Ramos (cell line): ENCODE results near the gene PPFIA3.

Source experiments
- in situ Hi-C: fragments of 300-500 bp; cut with MboI; formaldehyde crosslinking; loops from one replicate; pipeline ENCODE4 v1.14.3; 2022; ENCODE audit warnings: low sequenced_read_pairs; ENCODE audit not compliant: unreplicated experiment

Gene PPFIA3

GRCh38 chr19:49148044-49148682 lies 28.8 kb downstream of the PPFIA3 start:
- in situ Hi-C loops: no loop called here

- in situ Hi-C loops: no loop called here
Measured at GRCh38 chr19:49148784-49149651, 29.7 kb downstream of the PPFIA3 start.

- in situ Hi-C loops: no loop called here
Measured at GRCh38 chr19:49149652-49150105, 30.3 kb downstream of the PPFIA3 start.

GRCh38 chr19:49150106-49150943 lies 31.0 kb downstream of the PPFIA3 start:
- in situ Hi-C loops: no loop called here

GRCh38 chr19:49150944-49151243 lies 31.6 kb downstream of the PPFIA3 start:
- in situ Hi-C loops: no loop called here

- in situ Hi-C loops: no loop called here
Measured at GRCh38 chr19:49151267-49152118, 32.1 kb downstream of the PPFIA3 start.

- in situ Hi-C loops: no loop called here
Measured at GRCh38 chr19:49152119-49152550, 32.8 kb downstream of the PPFIA3 start.

GRCh38 chr19:49153167-49153809 lies 33.9 kb downstream of the PPFIA3 start:
- in situ Hi-C loops: no loop called here

GRCh38 chr19:49154279-49154678 lies 34.9 kb downstream of the PPFIA3 start:
- in situ Hi-C loops: no loop called here

- in situ Hi-C loops: no loop called here
Measured at GRCh38 chr19:49155005-49155819, 35.9 kb downstream of the PPFIA3 start, which contains the start of gene HRC. TSS of gene HRC (minus strand) at chr19:49155396. CDS start at chr19:49155237, 159 bp downstream.

- in situ Hi-C loops: no loop called here
Measured at GRCh38 chr19:49155820-49156346, 36.5 kb downstream of the PPFIA3 start.

GRCh38 chr19:49157445-49158224 lies 38.3 kb downstream of the PPFIA3 start, which contains the start of gene TRPM4:
TSS of gene TRPM4 (plus strand) at chr19:49157792. CDS start at chr19:49157867, 75 bp downstream.
- in situ Hi-C loops: no loop called here

GRCh38 chr19:49160450-49161189 lies 41.3 kb downstream of the PPFIA3 start:
- in situ Hi-C loops: no loop called here

GRCh38 chr19:49161987-49162386 lies 42.6 kb downstream of the PPFIA3 start:
- in situ Hi-C loops: no loop called here

- in situ Hi-C loops: no loop called here
Measured at GRCh38 chr19:49165111-49165750, 45.9 kb downstream of the PPFIA3 start.

- in situ Hi-C loops: no loop called here
Measured at GRCh38 chr19:49165865-49166301, 46.5 kb downstream of the PPFIA3 start.
